Gastrocnemius medialis (tissue), 4 donors: Measurements from ENCODE around the gene CTTNBP2NL.

Experiments
- POLR2A ChIP-seq, 2 donors: fragments of 450-650 bp; IDR thresholded peaks; one replicate each; pipeline ENCODE4 v1.6.1; 2017; ENCODE audit warnings: antibody characterized with exemption in 2 of 2, mild to moderate bottlenecking in 2 of 2, moderate library complexity in 2 of 2
- TF ChIP-seq, protein P1 (sequence below), 5 experiments: fragments of 450-650 bp in 3 of 5; fragments of 200-600 bp in 2 of 5; sonication (generic) in 2 of 5; IDR thresholded peaks in 4 of 5; conservative IDR thresholded peaks in 1 of 5; 1 replicate in 4 of 5; 2 replicates in 1 of 5; pipeline ENCODE4 v1.5.1; 2016 to 2019; ENCODE audit warnings: antibody characterized with exemption in 5 of 5, mild to moderate bottlenecking in 3 of 5, moderate library complexity in 3 of 5

DNA sequence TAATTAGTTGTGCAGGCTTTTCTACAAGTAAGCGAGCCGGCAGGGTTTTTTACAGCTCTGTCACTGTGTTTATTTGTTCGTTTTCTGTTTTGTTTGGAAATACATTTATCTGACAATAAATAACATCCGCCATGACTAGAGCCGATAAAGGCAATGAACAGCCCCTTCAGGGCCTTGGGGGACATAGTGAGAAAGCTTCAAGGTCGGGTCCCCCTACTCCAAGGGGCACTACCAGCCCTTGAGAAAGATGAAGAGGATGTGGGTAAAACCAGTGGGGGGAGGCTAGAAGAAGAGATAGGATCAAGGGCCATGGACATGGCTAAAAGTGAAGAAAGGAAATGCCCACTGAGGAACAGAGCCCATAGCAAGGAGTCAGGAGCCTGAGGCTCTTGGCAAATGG lies 38.5 kb upstream of the CTTNBP2NL start:
- TF ChIP-seq POLR2A (IDR thresholded peaks at IDR 0.05) = no peak
- TF ChIP-seq, protein P1, sequence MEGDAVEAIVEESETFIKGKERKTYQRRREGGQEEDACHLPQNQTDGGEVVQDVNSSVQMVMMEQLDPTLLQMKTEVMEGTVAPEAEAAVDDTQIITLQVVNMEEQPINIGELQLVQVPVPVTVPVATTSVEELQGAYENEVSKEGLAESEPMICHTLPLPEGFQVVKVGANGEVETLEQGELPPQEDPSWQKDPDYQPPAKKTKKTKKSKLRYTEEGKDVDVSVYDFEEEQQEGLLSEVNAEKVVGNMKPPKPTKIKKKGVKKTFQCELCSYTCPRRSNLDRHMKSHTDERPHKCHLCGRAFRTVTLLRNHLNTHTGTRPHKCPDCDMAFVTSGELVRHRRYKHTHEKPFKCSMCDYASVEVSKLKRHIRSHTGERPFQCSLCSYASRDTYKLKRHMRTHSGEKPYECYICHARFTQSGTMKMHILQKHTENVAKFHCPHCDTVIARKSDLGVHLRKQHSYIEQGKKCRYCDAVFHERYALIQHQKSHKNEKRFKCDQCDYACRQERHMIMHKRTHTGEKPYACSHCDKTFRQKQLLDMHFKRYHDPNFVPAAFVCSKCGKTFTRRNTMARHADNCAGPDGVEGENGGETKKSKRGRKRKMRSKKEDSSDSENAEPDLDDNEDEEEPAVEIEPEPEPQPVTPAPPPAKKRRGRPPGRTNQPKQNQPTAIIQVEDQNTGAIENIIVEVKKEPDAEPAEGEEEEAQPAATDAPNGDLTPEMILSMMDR (IDR thresholded peaks at IDR 0.05 in 4 of 5, conservative IDR thresholded peaks at IDR 0.05 in 1 of 5) = no peak
